K562 (cell line): ENCODE results near the gene MAP3K4.

ENCODE experiments used
- CTCF ChIP-seq, 3 experiments: IDR thresholded peaks in 2 of 3; conservative IDR thresholded peaks in 1 of 3; 2 replicates each; pipeline ENCODE4 v1.5.1; 2011 to 2012; ENCODE audit warnings: low read length in 3 of 3, mild to moderate bottlenecking in 3 of 3, control low read depth in 2 of 3, improper control_type of control experiment in 1 of 3, inconsistent platforms in 1 of 3, low read depth in 1 of 3, mixed read lengths in 1 of 3, moderate library complexity in 1 of 3; ENCODE audit not compliant: insufficient read depth in 2 of 3
- ETV6 ChIP-seq, 3 experiments: fragments of 150-350 bp in 1 of 3; sonication (generic) in 1 of 3; formaldehyde crosslinking in 1 of 3; IDR thresholded peaks; 2 replicates each; pipeline versions ENCODE4 v1.6.1 to v1.8.0; 2014 to 2022; ENCODE audit warnings: borderline replicate concordance in 2 of 3, low read depth in 2 of 3, antibody characterized with exemption in 1 of 3, low read length in 1 of 3, mild to moderate bottlenecking in 1 of 3, missing genetic modification reagents in 1 of 3
- EZH2 ChIP-seq: IDR thresholded peaks from 2 replicates; pipeline ENCODE4 v1.6.1; 2012; ENCODE audit warnings: low read depth, mild to moderate bottlenecking, inconsistent platforms, low read length, borderline replicate concordance
- FOS ChIP-seq: IDR thresholded peaks from 3 replicates; pipeline ENCODE4 v1.6.1; 2011; ENCODE audit not compliant: insufficient read length; ENCODE audit errors: extremely low read depth
- MIER1 ChIP-seq: fragments of 450-650 bp; IDR thresholded peaks from 2 replicates; pipeline ENCODE4 v1.6.1; 2016; ENCODE audit warnings: antibody characterized with exemption, mild to moderate bottlenecking, low read depth
- NR2C1 ChIP-seq, 2 experiments: fragments of 450-650 bp; IDR thresholded peaks; 2 replicates each; pipeline ENCODE4 v1.6.1; 2017; ENCODE audit warnings: mild to moderate bottlenecking in 2 of 2, antibody characterized with exemption in 1 of 2, inconsistent platforms in 1 of 2, missing compliant biosample characterization in 1 of 2, missing genetic modification characterization in 1 of 2
- POLR2A ChIP-seq: fragments of 450-650 bp; conservative IDR thresholded peaks from 2 replicates; pipeline ENCODE4 v1.6.1; 2016
- SETDB1 ChIP-seq: IDR thresholded peaks from one replicate; pipeline ENCODE4 v1.6.1; 2012; ENCODE audit warnings: low read length, control low read depth, inconsistent platforms
- TGIF2 ChIP-seq: sonication (generic); formaldehyde crosslinking; IDR thresholded peaks from 2 replicates; pipeline ENCODE4 v1.8.1; 2022; ENCODE audit warnings: mild to moderate bottlenecking, missing genetic modification reagents, moderate library complexity
- ZNF133 ChIP-seq: fragments of 250-450 bp; sonication (Bioruptor Pico); IDR thresholded peaks from 2 replicates; pipeline ENCODE4 v1.4.0; 2020; ENCODE audit warnings: mild to moderate bottlenecking
- ZNF324 ChIP-seq: fragments of 250-450 bp; sonication (Bioruptor Pico); IDR thresholded peaks from 2 replicates; pipeline ENCODE4 v1.4.0; 2020; ENCODE audit warnings: mild to moderate bottlenecking
- ZNF584 ChIP-seq: fragments of 200-800 bp; sonication (Bioruptor generic); IDR thresholded peaks from 2 replicates; pipeline ENCODE4 v1.6.1; 2016; ENCODE audit warnings: low read depth, mild to moderate bottlenecking, missing genetic modification characterization, missing compliant biosample characterization

GRCh38 chr6:160962835-160963623 lies 28.5 kb upstream of the MAP3K4 start:
- TF ChIP-seq ZNF133 (CRISPR knock-in tag), result no peak
- no peak for TF ChIP-seq CTCF (IDR thresholded peaks at IDR 0.05 in 2 of 3, conservative IDR thresholded peaks at IDR 0.05 in 1 of 3; ENCODE audit: insufficient read depth in 2 of 3, low read depth in 1 of 3, low read length in 3 of 3)
- TF ChIP-seq ZNF584, result no peak
- TF ChIP-seq POLR2A, result no peak
- no peak for TF ChIP-seq MIER1
- TF ChIP-seq NR2C1 (IDR thresholded peaks at IDR 0.05), result no peak
- no peak for TF ChIP-seq NR2C1 (tag; IDR thresholded peaks at IDR 0.05)
- no peak for TF ChIP-seq TGIF2 (CRISPR knock-in tag)
- TF ChIP-seq EZH2, result no peak
- TF ChIP-seq ETV6 (IDR thresholded peaks at IDR 0.05; ENCODE audit: borderline replicate concordance in 1 of 2, low read depth in 2 of 2, low read length in 1 of 2), result no peak
- TF ChIP-seq ETV6 (CRISPR knock-in tag; IDR thresholded peaks at IDR 0.05; ENCODE audit: borderline replicate concordance), result no peak
- TF ChIP-seq SETDB1, result no peak
- TF ChIP-seq FOS, result no peak
- TF ChIP-seq ZNF324, result no peak
